ENCODE data around the gene CRY2. TPM values are rescaled to one million over a fixed set of nuclear protein-coding genes. Genes with fewer than 3 reads are reported as not detected.

CRY2 gene
- total and polyA plus RNA-seq, 2 experiments from 2014 or later = 9.5 to 15.4 TPM

- TF ChIP-seq EZH2 (IDR thresholded peaks at IDR 0.05; ENCODE audit: low read depth, unreplicated experiment) (no peak), CTCF (conservative IDR thresholded peaks at IDR 0.05; ENCODE audit: low read depth in 2 of 2) (no peak), ZNF331 (CRISPR knock-in tag; IDR thresholded peaks at IDR 0.05; ENCODE audit: low read depth) (no peak), EZH2phosphoT487 (IDR thresholded peaks at IDR 0.05; ENCODE audit: unreplicated experiment) (no peak), STAT1 (IDR thresholded peaks at IDR 0.05; ENCODE audit: unreplicated experiment) (no peak), NANOG (IDR thresholded peaks at IDR 0.05; ENCODE audit: borderline replicate concordance) (no peak), ZNF114 (CRISPR knock-in tag; IDR thresholded peaks at IDR 0.05) (no peak), CREB1 (CRISPR knock-in tag; IDR thresholded peaks at IDR 0.05; ENCODE audit: low read depth) (no peak)
Measured at GRCh38 chr11:45907911-45908370, 60.7 kb downstream of the CRY2 start (continued).

GRCh38 chr11:45909594-45910475 is 62.6 kb downstream of the CRY2 start:
- no peak overlapping the region for H3K27ac ChIP-seq (ENCODE audit: low read depth)
- H3K27me3 Mint-ChIP-seq (ENCODE audit: insufficient read depth, low read depth, poor library complexity) = peaks cover 20% of the 10 kb centered on the region
- H3K4me1 ChIP-seq (ENCODE audit: insufficient read depth) = no peaks in the 10 kb centered on the region
- H3K79me2 ChIP-seq (replicated peaks; ENCODE audit: insufficient read depth) = no peaks in the 10 kb centered on the region
- no peak overlapping the region for H2AFZ ChIP-seq
- no peaks in the 10 kb centered on the region for H3K36me3 ChIP-seq (ENCODE audit: insufficient read depth)
- H3K36me3 Mint-ChIP-seq (ENCODE audit: low read depth) = peaks cover 10% of the 10 kb centered on the region
- H3K9me2 ChIP-seq (ENCODE audit: insufficient read depth) = no peaks in the 10 kb centered on the region
- TF ChIP-seq ZNF114 (CRISPR knock-in tag; IDR thresholded peaks at IDR 0.05) (no peak), CTCF (conservative IDR thresholded peaks at IDR 0.05; ENCODE audit: low read depth in 2 of 2) (0 out of 4 replicates have a peak, but pooled peaks of 1 of the 2 experiments have one; percentile 2)
- H3K9me3 Mint-ChIP-seq = no peaks in the 10 kb centered on the region
- H3F3A ChIP-seq (replicated peaks; ENCODE audit: low read depth) = no peaks in the 10 kb centered on the region
- H3K27me3 ChIP-seq (ENCODE audit: insufficient read depth) = no peaks in the 10 kb centered on the region
- ATAC-seq (no peak), DNase-seq (ENCODE audit: low spot score) (no peak)
- H3K27ac Mint-ChIP-seq = no peak overlapping the region
- peaks cover 8% of the 10 kb centered on the region; the same call in 1 of the 2 replicates for H4K20me1 ChIP-seq (replicated peaks; ENCODE audit: insufficient read depth)
- no peak overlapping the region for H3K4me3 Mint-ChIP-seq
- no peak overlapping the region for H3K4me3 ChIP-seq
- H3K4me1 Mint-ChIP-seq = no peaks in the 10 kb centered on the region; the same call in 2 of the 3 replicates
- H3K4me2 ChIP-seq = no peak overlapping the region

Measured in GM23338 (cell line).